Activated CD8-positive, alpha-beta T cell treated with anti-CD3 and anti-CD28 coated beads for 36 hours (primary cell): ENCODE data around the gene PDCD2L. TPM values are rescaled to one million over a fixed set of nuclear protein-coding genes. Genes with fewer than 3 reads are reported as not detected.
"Not testable (repeated sequence)": the region's sequence is repeated elsewhere in the genome, so short reads cannot be mapped to it uniquely, and the experiment has no call there.

ENCODE experiments used
- ATAC-seq: fragments of 200-7000 bp; cut with Tn5 transposase; one replicate; pipeline ENCODE4 v1.10.0; 2021; ENCODE audit warnings: mild to moderate bottlenecking, moderate library complexity
- CTCF ChIA-PET: fragments of 350-600 bp; sonication (Branson Sonifier 250); formaldehyde crosslinking; loops from one replicate; lab custom pipeline; 2021; ENCODE audit warnings: antibody characterized with exemption; lab: Charles Lee
- POLR2A ChIA-PET: fragments of 350-600 bp; sonication (Branson Sonifier 250); formaldehyde crosslinking; loops from one replicate; lab custom pipeline; 2021; ENCODE audit warnings: antibody characterized with exemption; lab: Charles Lee
- DNase-seq: peaks from one replicate; pipeline ENCODE4 v3.0.0-alpha.2; 2020
- H3K27ac Mint-ChIP-seq: one replicate; pipeline ENCODE4 v1.8.0; 2021; ENCODE audit warnings: mild to moderate bottlenecking, mixed read lengths
- H3K27me3 Mint-ChIP-seq: one replicate; pipeline ENCODE4 v1.8.0; 2021; ENCODE audit warnings: mixed read lengths
- H3K36me3 Mint-ChIP-seq: one replicate; pipeline ENCODE4 v1.8.0; 2021; ENCODE audit warnings: low read depth, mixed read lengths
- H3K4me1 Mint-ChIP-seq: one replicate; pipeline ENCODE4 v1.8.0; 2021; ENCODE audit warnings: low read depth, mixed read lengths
- H3K4me3 Mint-ChIP-seq: one replicate; pipeline ENCODE4 v1.8.0; 2021; ENCODE audit warnings: mild to moderate bottlenecking, moderate library complexity, mixed read lengths
- H3K9me3 Mint-ChIP-seq: one replicate; pipeline ENCODE4 v1.8.0; 2021; ENCODE audit warnings: mixed read lengths
- CTCF ChIP-seq: fragments of 200-600 bp; IDR thresholded peaks from one replicate; pipeline ENCODE4 v1.8.0; 2022; ENCODE audit warnings: antibody characterized with exemption, mild to moderate bottlenecking
- intact Hi-C: fragments of 100-400 bp; cut with micrococcal nuclease; formaldehyde crosslinking; loops from one replicate; pipeline ENCODE4 v1.10.0; 2022
- total RNA-seq, 2 experiments: library from RNA; stranded (reverse); gene quantifications; one replicate each; pipeline ENCODE4 v1.2.3, GENCODE V29; 2021

The PDCD2L gene
- total RNA-seq, 2 experiments from 2014 or later: 39.9 to 42.1 TPM

DNA sequence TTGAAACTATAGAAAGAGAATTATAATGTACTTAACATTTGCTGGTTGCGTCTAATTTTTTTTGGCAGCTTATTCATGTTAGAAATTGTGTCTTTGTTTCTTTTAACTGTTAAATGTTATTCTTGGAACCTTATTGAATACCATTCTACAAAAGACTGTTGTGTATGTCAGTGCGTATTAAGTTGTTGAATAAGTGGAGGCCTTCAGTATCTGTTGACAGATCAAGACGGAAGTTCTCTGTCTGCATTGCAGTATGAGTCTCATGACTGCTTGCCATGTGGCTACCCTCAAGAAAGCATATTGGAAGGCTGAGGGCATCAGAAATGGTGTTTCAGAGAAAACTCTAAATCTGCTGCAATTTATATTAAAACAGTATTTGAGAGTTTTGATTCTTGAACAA lies 32.5 kb downstream of the PDCD2L start:
- Mint-ChIP-seq H3K27me3 (no peaks in the 10 kb centered on the region), H3K4me1 (peaks cover 10% of the 10 kb centered on the region), H3K9me3 (no peaks in the 10 kb centered on the region), H3K4me3 (no peak overlapping the region), H3K27ac (no peak overlapping the region), H3K36me3 (peaks cover 48% of the 10 kb centered on the region)
- no peak for ATAC-seq
- TF ChIP-seq CTCF: no peak
- CTCF ChIA-PET: interaction anchor here (0.9 to 1.0 kb wide), 2 partner anchors 8 to 34 kb away, joined by 3 to 4 read pairs; no protein-coding TSS in a partner anchor
- intact Hi-C loops: no loop called here
- POLR2A ChIA-PET: interaction anchor here (0.8 kb wide), 1 partner anchor 9 kb away, joined by 3 read pairs; the partner anchor contains the start of gene UBA2
- DNase-seq: no peak

- Mint-ChIP-seq H3K27me3 (no peaks in the 10 kb centered on the region), H3K27ac (peak overlapping the region; percentile 7), H3K36me3 (peaks cover 55% of the 10 kb centered on the region), H3K9me3 (no peaks in the 10 kb centered on the region), H3K4me1 (peaks cover 4% of the 10 kb centered on the region), H3K4me3 (no peak overlapping the region)
- no peak for DNase-seq
- ChIA-PET CTCF (interaction anchor here (0.9 to 1.5 kb wide), 4 partner anchors 17 to 20 kb away, joined by 3 read pairs; partner anchors contain the start of gene UBA2), POLR2A (no interaction called here)
- intact Hi-C loops: no loop called here
- ATAC-seq: no peak
- TF ChIP-seq CTCF: no peak
Observed at GRCh38 chr19:34448191-34448590, 44.0 kb downstream of the PDCD2L start.

DNA sequence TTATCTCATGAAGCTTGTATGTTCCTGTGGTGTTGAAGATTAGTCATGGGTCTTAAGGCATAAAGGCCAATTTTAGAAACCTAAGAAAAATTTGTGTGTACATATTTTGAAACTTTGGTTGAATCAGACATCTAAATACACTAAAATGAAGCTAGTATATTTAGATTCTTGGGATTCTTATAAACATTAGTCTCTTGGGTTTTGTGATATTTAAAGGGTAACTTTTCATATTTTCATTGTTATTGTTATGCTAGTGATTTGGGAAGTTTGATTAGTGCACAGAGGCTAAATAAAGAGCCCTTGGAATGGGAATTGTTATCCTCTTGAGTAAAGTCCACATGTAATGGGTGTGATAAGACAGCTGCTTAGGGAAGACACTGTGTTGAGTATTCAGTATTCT lies 48.5 kb downstream of the PDCD2L start:
- CTCF ChIA-PET: interaction anchor here (1.1 to 2.1 kb wide), 5 partner anchors 8 to 37 kb away, joined by 3 to 6 read pairs (median 3); no protein-coding TSS in a partner anchor
- peaks cover 10% of the 10 kb centered on the region for H3K4me1 Mint-ChIP-seq
- H3K9me3 Mint-ChIP-seq: no peaks in the 10 kb centered on the region
- H3K27ac Mint-ChIP-seq: peak overlapping the region; percentile 61
- intact Hi-C loops: no loop called here
- TF ChIP-seq CTCF: no peak
- H3K27me3 Mint-ChIP-seq: no peaks in the 10 kb centered on the region
- H3K36me3 Mint-ChIP-seq: peaks cover 44% of the 10 kb centered on the region
- DNase-seq (no peak), ATAC-seq (no peak)
- H3K4me3 Mint-ChIP-seq: no peak overlapping the region
- POLR2A ChIA-PET: interaction anchor here (0.6 to 0.8 kb wide), 2 partner anchors 70 to 93 kb away, joined by 3 read pairs; no protein-coding TSS in a partner anchor

DNA sequence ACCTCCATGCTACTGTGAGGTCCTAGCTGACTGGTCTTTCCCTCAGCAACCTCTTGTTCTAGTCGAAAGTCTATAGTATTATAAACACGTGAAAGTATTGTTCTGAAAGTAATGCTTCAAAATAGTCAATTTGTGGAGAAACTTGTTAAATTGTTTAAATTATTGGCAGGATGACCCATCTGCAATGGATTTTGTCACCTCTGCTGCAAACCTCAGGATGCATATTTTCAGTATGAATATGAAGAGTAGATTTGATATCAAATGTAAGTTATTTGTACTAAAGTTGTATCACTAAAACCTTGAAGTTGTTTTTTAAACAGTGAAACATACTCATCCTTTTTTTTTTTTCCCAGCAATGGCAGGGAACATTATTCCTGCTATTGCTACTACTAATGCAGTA lies 49.9 kb downstream of the PDCD2L start:
- Mint-ChIP-seq H3K36me3 (peaks cover 48% of the 10 kb centered on the region), H3K4me3 (no peak overlapping the region), H3K4me1 (peaks cover 9% of the 10 kb centered on the region), H3K27ac (peak overlapping the region; percentile 27), H3K27me3 (no peaks in the 10 kb centered on the region), H3K9me3 (no peaks in the 10 kb centered on the region)
- ChIA-PET POLR2A (no interaction called here), CTCF (interaction anchor here (1.6 to 2.1 kb wide), 2 partner anchors 10 to 16 kb away, joined by 3 to 4 read pairs; no protein-coding TSS in a partner anchor)
- no peak for TF ChIP-seq CTCF
- no peak for DNase-seq
- intact Hi-C loops: no loop called here
- no peak for ATAC-seq

GRCh38 chr19:34454685-34455084 lies 50.5 kb downstream of the PDCD2L start:
- H3K27ac Mint-ChIP-seq: peak overlapping the region; percentile 51
- DNase-seq (no peak), ATAC-seq (no peak)
- ChIA-PET POLR2A (no interaction called here), CTCF (interaction anchor here (1.6 kb wide), 1 partner anchor 16 kb away, joined by 3 read pairs; no protein-coding TSS in a partner anchor)
- H3K4me1 Mint-ChIP-seq: peaks cover 9% of the 10 kb centered on the region
- H3K27me3 Mint-ChIP-seq: no peaks in the 10 kb centered on the region
- intact Hi-C loops: no loop called here
- H3K9me3 Mint-ChIP-seq: no peaks in the 10 kb centered on the region
- no peak for TF ChIP-seq CTCF
- H3K36me3 Mint-ChIP-seq: peaks cover 50% of the 10 kb centered on the region
- H3K4me3 Mint-ChIP-seq: no peak overlapping the region

- H3K4me3 Mint-ChIP-seq, H3K27ac Mint-ChIP-seq, intact Hi-C loops, H3K27me3 Mint-ChIP-seq, DNase-seq, H3K9me3 Mint-ChIP-seq, H3K4me1 Mint-ChIP-seq, POLR2A ChIA-PET, ATAC-seq: not testable (repeated sequence)
- CTCF ChIA-PET: interaction anchor here (1.3 to 1.6 kb wide), 2 partner anchors 15 to 25 kb away, joined by 3 read pairs; no protein-coding TSS in a partner anchor
- peaks cover 56% of the 10 kb centered on the region for H3K36me3 Mint-ChIP-seq
Observed at GRCh38 chr19:34455783-34456480, 51.7 kb downstream of the PDCD2L start.
